Measurements from ENCODE around the gene FOXJ3.

DNA sequence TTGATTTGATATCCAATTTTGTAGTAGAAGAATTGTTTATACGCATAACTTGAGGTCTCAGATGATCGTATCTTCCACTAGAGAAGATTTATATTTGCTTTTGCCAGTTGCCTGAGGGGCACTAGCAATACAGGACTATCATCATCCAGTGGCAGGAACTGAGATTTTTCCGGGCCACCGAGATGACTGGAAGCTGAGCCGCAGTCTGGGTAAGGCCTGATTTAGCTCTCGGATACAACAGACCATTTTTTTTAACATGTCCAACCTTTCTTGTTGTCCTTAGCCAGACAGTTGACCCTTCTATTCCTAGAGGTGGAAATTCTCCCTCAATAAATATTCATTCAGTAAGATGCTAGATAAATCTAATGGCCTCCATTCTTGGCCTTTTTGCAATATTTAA is 207.3 kb downstream of the FOXJ3 start:
- TF ChIP-seq FOXP2 (optimal IDR thresholded peaks at IDR 0.05; ENCODE audit: control extremely low read depth, extremely low read length, insufficient read depth) (no peak), EZH2 (IDR thresholded peaks at IDR 0.05) (no peak)
